Measurements from ENCODE around the gene DLEC1. TPM values are rescaled to one million over a fixed set of nuclear protein-coding genes. Genes with fewer than 3 reads are reported as not detected.

Gene DLEC1
- polyA plus RNA-seq, 2 of the 4 experiments (the other 2 are of a cell fraction), result 0.10 TPM; not detected in 1

DNA sequence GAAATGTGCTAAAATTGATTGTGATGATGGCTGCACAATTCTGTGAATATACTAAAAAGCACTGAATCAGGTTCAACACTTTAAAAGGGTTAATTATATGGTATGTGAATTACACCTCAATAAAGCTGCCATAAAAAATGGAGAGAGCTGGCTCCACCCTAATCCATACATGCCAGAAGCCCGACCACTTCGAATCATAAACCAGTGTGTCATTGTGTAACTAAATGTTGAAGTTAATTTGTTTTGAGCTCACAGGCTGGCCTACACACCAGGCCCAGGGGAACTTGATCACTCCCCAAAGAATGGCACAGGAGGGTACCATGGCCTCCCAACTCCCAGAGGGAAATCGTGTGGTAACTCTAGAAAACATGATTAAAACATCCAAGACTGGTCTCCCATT is 23.5 kb upstream of the DLEC1 start (continued):
- TF ChIP-seq, protein P1, sequence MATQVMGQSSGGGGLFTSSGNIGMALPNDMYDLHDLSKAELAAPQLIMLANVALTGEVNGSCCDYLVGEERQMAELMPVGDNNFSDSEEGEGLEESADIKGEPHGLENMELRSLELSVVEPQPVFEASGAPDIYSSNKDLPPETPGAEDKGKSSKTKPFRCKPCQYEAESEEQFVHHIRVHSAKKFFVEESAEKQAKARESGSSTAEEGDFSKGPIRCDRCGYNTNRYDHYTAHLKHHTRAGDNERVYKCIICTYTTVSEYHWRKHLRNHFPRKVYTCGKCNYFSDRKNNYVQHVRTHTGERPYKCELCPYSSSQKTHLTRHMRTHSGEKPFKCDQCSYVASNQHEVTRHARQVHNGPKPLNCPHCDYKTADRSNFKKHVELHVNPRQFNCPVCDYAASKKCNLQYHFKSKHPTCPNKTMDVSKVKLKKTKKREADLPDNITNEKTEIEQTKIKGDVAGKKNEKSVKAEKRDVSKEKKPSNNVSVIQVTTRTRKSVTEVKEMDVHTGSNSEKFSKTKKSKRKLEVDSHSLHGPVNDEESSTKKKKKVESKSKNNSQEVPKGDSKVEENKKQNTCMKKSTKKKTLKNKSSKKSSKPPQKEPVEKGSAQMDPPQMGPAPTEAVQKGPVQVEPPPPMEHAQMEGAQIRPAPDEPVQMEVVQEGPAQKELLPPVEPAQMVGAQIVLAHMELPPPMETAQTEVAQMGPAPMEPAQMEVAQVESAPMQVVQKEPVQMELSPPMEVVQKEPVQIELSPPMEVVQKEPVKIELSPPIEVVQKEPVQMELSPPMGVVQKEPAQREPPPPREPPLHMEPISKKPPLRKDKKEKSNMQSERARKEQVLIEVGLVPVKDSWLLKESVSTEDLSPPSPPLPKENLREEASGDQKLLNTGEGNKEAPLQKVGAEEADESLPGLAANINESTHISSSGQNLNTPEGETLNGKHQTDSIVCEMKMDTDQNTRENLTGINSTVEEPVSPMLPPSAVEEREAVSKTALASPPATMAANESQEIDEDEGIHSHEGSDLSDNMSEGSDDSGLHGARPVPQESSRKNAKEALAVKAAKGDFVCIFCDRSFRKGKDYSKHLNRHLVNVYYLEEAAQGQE (IDR thresholded peaks at IDR 0.05), result no peak

DNA sequence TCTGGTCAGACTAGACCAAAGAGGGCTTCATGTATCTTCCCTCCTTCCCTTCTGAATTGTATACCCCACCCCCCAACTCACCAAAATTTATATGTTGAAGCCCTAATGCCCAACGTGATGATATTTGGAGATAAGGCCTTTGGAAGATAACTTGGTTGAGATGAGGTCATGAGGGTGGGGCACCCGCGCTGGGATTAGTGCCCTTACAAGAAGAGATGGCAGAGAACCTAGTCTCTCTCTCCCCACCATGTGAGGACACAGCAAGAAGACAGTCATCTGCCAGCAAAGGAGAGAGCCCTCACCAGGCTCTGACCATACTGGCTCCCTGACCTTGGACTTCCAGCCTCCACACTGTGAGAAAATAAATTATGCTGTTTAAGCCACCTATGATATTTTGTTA is 23.0 kb upstream of the DLEC1 start:
- H3K27ac ChIP-seq, result no peak overlapping the region
- ChIA-PET POLR2A (no interaction called here), CTCF (interaction anchor here (0.8 to 5.5 kb wide), 2 partner anchors 14 to 19 kb away, joined by 3 to 31 read pairs; no protein-coding TSS in a partner anchor)
- H3K4me1 ChIP-seq, result no peaks in the 10 kb centered on the region
- FAIRE-seq, result no peak
- WGBS (ENCODE audit: missing lambda C conversion rate), result 64% methylated on average over 3 of the region's 3 CpGs
- H3K4me2 ChIP-seq, result no peak overlapping the region
- no peak for ATAC-seq
- H3K9me3 ChIP-seq, result peaks cover 3% of the 10 kb centered on the region; the same call in 1 of the 3 replicates
- no peak for DNase-seq (ENCODE audit: low read depth in 1 of 2, low spot score in 1 of 2)
- H3K4me3 ChIP-seq, result no peak overlapping the region
- TF ChIP-seq, protein P2, sequence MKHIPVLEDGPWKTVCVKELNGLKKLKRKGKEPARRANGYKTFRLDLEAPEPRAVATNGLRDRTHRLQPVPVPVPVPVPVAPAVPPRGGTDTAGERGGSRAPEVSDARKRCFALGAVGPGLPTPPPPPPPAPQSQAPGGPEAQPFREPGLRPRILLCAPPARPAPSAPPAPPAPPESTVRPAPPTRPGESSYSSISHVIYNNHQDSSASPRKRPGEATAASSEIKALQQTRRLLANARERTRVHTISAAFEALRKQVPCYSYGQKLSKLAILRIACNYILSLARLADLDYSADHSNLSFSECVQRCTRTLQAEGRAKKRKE (CRISPR knock-in tag; IDR thresholded peaks at IDR 0.05; ENCODE audit: low read depth), result no peak
- no peak for TF ChIP-seq FOSL2 (IDR thresholded peaks at IDR 0.05)
- TF ChIP-seq FOSL2 (CRISPR knock-in tag; IDR thresholded peaks at IDR 0.05), result no peak
- TF ChIP-seq, protein P3, sequence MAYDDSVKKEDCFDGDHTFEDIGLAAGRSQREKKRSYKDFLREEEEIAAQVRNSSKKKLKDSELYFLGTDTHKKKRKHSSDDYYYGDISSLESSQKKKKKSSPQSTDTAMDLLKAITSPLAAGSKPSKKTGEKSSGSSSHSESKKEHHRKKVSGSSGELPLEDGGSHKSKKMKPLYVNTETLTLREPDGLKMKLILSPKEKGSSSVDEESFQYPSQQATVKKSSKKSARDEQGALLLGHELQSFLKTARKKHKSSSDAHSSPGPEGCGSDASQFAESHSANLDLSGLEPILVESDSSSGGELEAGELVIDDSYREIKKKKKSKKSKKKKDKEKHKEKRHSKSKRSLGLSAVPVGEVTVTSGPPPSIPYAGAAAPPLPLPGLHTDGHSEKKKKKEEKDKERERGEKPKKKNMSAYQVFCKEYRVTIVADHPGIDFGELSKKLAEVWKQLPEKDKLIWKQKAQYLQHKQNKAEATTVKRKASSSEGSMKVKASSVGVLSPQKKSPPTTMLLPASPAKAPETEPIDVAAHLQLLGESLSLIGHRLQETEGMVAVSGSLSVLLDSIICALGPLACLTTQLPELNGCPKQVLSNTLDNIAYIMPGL (CRISPR knock-in tag; IDR thresholded peaks at IDR 0.05; ENCODE audit: borderline replicate concordance), result no peak
- TF ChIP-seq ZSCAN20 (CRISPR knock-in tag; IDR thresholded peaks at IDR 0.05), result no peak
- TF ChIP-seq ZFP36 (IDR thresholded peaks at IDR 0.05; ENCODE audit: borderline replicate concordance, partially characterized antibody), result no peak
- TF ChIP-seq TP53 (CRISPR knock-in tag; IDR thresholded peaks at IDR 0.05), result no peak
- TF ChIP-seq RNF2 (IDR thresholded peaks at IDR 0.05; ENCODE audit: borderline replicate concordance, low read depth), result no peak
- TF ChIP-seq FOXS1 (CRISPR knock-in tag; IDR thresholded peaks at IDR 0.05), result no peak
- TF ChIP-seq CHD4 (IDR thresholded peaks at IDR 0.05; ENCODE audit: borderline replicate concordance), result no peak
- no peak for TF ChIP-seq RAD21 (conservative IDR thresholded peaks at IDR 0.05 in 1 of 2, IDR thresholded peaks at IDR 0.05 in 1 of 2)
- TF ChIP-seq JUN (IDR thresholded peaks at IDR 0.05), result no peak
- no peak for TF ChIP-seq KDM5A (IDR thresholded peaks at IDR 0.05)

DNA sequence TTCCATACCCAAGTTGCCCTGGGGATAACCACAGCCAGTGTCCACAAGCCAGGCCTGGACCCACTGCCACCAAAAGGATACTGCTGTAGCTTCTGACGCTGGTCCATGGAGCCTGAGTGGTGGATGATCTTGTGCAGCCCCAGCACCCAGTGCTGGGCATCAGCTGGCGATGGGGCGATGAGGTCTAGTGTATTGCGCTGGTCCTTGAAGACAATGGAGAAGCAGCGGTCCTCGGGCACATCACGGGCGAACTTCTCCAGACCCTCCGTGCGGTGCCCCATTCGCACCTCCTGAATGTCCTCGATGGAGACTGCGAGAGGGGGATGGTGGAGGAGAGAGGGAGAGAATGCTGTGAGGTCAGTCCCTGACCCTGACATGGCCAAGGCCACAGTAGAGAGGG is 22.6 kb upstream of the DLEC1 start:
- Histone ChIP-seq H3K27ac (no peak overlapping the region), H3K4me3 (no peak overlapping the region), H3K9me3 (peaks cover 3% of the 10 kb centered on the region; the same call in 1 of the 3 replicates), H3K4me2 (no peak overlapping the region), H3K4me1 (no peaks in the 10 kb centered on the region)
- FAIRE-seq, result no peak
- ATAC-seq, result no peak
- no peak for TF ChIP-seq HEYL (CRISPR knock-in tag; IDR thresholded peaks at IDR 0.05)
- DNase-seq (ENCODE audit: low read depth in 1 of 2, low spot score in 1 of 2), result no peak
- CTCF ChIA-PET, result interaction anchor here (0.8 to 5.5 kb wide), 2 partner anchors 14 to 20 kb away, joined by 3 to 31 read pairs; no protein-coding TSS in a partner anchor
- 96% methylated on average over 13 of the region's 13 CpGs for WGBS (ENCODE audit: missing lambda C conversion rate)
- POLR2A ChIA-PET, result no interaction called here

Measured in A549 (cell line).